Measurements from ENCODE around the gene THSD7B.

DNA sequence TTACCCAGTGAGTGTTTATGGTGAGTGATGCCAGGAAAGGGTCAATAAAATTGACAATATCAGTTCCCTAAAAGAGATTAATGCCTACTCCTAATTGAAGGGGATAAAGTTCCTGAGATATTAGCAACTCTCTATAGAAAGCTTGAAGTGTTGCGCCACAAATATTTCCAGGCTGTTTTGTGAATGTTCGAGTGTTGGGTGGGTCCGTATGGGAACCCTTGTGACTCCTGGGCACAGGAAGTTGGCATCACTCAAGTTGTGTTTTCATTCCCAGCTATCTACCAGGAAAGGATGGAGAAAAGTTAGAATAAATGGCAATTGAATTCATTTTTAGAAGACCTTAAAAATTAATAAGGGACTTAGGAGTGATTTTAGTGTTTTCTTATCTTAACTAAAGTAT, 472.7 kb downstream of the THSD7B start:
- TF ChIP-seq, protein P1, sequence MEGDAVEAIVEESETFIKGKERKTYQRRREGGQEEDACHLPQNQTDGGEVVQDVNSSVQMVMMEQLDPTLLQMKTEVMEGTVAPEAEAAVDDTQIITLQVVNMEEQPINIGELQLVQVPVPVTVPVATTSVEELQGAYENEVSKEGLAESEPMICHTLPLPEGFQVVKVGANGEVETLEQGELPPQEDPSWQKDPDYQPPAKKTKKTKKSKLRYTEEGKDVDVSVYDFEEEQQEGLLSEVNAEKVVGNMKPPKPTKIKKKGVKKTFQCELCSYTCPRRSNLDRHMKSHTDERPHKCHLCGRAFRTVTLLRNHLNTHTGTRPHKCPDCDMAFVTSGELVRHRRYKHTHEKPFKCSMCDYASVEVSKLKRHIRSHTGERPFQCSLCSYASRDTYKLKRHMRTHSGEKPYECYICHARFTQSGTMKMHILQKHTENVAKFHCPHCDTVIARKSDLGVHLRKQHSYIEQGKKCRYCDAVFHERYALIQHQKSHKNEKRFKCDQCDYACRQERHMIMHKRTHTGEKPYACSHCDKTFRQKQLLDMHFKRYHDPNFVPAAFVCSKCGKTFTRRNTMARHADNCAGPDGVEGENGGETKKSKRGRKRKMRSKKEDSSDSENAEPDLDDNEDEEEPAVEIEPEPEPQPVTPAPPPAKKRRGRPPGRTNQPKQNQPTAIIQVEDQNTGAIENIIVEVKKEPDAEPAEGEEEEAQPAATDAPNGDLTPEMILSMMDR (IDR thresholded peaks at IDR 0.05), result no peak
- TF ChIP-seq POLR2A (IDR thresholded peaks at IDR 0.05) (no peak), POLR2AphosphoS5 (IDR thresholded peaks at IDR 0.05) (no peak), EP300 (IDR thresholded peaks at IDR 0.05) (no peak)
